ENCODE data around the gene UST. TPM values are rescaled to one million over a fixed set of nuclear protein-coding genes. Genes with fewer than 3 reads are reported as not detected.

UST gene
- total and polyA plus RNA-seq, 9 of the 15 experiments (the other 6 are each of a cell fraction or from before 2014, with no cell fraction given): 0.04 to 0.10 TPM; not detected in 7

DNA sequence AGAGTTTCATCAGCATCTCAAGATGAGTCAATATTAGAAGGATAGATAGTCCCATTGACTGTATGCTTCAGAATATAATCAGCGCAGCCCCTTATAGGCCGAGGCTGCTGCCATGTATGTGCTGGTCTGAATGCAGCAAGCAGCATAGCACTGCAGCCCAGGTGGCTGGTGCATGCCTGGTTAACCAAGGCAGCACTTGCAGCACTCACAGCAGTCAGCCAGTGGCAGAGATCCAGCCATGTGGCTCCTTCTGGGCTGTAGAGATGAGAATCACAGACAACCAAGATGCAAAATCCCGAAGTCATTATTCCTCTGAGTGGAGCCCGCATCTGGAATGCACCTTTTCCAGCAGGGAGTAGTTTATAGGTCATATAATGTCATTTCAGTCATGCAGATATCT lies 251.9 kb downstream of the UST start:
- FAIRE-seq (no peak), ATAC-seq (no peak), DNase-seq (ENCODE audit: extremely low read depth in 1 of 4, low spot score in 3 of 4) (no peak)
- H3K27ac ChIP-seq (ENCODE audit: extremely low read depth, low read depth, low read length): no peak overlapping the region
- CTCF ChIA-PET (ENCODE audit: low intra/inter-chr PET ratio): no interaction called here
- WGBS (ENCODE audit: insufficient coverage, low coverage, missing lambda C conversion rate): 0% methylated on average over 4 of the region's 4 CpGs
- no peaks in the 10 kb centered on the region for H3K36me3 ChIP-seq (ENCODE audit: control insufficient read depth, insufficient read depth, low read length)
- no peaks in the 10 kb centered on the region for H4K20me1 ChIP-seq (replicated peaks; ENCODE audit: control insufficient read depth, insufficient read depth, low read length)
- no peak overlapping the region for H2AFZ ChIP-seq (ENCODE audit: low read depth, low read length)
- no peaks in the 10 kb centered on the region for H3K4me1 ChIP-seq (replicated peaks in 1 of 2; ENCODE audit: control insufficient read depth in 2 of 2, insufficient read depth in 2 of 2, low read length in 2 of 2)
- H3K9me3 ChIP-seq (replicated peaks; ENCODE audit: control insufficient read depth, insufficient read depth, low read depth, low read length): no peaks in the 10 kb centered on the region
- no peaks in the 10 kb centered on the region for H3K9me1 ChIP-seq (ENCODE audit: control insufficient read depth, insufficient read depth, low read length)
- TF ChIP-seq, protein P1, sequence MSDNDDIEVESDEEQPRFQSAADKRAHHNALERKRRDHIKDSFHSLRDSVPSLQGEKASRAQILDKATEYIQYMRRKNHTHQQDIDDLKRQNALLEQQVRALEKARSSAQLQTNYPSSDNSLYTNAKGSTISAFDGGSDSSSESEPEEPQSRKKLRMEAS (CRISPR knock-in tag; IDR thresholded peaks at IDR 0.05): no peak
- TF ChIP-seq KDM2B (CRISPR knock-in tag; IDR thresholded peaks at IDR 0.05) (no peak), ZC3H8 (IDR thresholded peaks at IDR 0.05) (no peak), HSF4 (CRISPR knock-in tag; IDR thresholded peaks at IDR 0.05; ENCODE audit: borderline replicate concordance) (no peak), U2AF2 (optimal IDR thresholded peaks at IDR 0.05; ENCODE audit: low read depth, low read length) (no peak), RCOR1 (IDR thresholded peaks at IDR 0.05; ENCODE audit: borderline replicate concordance in 1 of 2, low read depth in 2 of 2, low read length in 2 of 2) (no peak), ZNF143 (CRISPR knock-in tag; IDR thresholded peaks at IDR 0.05) (no peak)
- TF ChIP-seq, protein P2, sequence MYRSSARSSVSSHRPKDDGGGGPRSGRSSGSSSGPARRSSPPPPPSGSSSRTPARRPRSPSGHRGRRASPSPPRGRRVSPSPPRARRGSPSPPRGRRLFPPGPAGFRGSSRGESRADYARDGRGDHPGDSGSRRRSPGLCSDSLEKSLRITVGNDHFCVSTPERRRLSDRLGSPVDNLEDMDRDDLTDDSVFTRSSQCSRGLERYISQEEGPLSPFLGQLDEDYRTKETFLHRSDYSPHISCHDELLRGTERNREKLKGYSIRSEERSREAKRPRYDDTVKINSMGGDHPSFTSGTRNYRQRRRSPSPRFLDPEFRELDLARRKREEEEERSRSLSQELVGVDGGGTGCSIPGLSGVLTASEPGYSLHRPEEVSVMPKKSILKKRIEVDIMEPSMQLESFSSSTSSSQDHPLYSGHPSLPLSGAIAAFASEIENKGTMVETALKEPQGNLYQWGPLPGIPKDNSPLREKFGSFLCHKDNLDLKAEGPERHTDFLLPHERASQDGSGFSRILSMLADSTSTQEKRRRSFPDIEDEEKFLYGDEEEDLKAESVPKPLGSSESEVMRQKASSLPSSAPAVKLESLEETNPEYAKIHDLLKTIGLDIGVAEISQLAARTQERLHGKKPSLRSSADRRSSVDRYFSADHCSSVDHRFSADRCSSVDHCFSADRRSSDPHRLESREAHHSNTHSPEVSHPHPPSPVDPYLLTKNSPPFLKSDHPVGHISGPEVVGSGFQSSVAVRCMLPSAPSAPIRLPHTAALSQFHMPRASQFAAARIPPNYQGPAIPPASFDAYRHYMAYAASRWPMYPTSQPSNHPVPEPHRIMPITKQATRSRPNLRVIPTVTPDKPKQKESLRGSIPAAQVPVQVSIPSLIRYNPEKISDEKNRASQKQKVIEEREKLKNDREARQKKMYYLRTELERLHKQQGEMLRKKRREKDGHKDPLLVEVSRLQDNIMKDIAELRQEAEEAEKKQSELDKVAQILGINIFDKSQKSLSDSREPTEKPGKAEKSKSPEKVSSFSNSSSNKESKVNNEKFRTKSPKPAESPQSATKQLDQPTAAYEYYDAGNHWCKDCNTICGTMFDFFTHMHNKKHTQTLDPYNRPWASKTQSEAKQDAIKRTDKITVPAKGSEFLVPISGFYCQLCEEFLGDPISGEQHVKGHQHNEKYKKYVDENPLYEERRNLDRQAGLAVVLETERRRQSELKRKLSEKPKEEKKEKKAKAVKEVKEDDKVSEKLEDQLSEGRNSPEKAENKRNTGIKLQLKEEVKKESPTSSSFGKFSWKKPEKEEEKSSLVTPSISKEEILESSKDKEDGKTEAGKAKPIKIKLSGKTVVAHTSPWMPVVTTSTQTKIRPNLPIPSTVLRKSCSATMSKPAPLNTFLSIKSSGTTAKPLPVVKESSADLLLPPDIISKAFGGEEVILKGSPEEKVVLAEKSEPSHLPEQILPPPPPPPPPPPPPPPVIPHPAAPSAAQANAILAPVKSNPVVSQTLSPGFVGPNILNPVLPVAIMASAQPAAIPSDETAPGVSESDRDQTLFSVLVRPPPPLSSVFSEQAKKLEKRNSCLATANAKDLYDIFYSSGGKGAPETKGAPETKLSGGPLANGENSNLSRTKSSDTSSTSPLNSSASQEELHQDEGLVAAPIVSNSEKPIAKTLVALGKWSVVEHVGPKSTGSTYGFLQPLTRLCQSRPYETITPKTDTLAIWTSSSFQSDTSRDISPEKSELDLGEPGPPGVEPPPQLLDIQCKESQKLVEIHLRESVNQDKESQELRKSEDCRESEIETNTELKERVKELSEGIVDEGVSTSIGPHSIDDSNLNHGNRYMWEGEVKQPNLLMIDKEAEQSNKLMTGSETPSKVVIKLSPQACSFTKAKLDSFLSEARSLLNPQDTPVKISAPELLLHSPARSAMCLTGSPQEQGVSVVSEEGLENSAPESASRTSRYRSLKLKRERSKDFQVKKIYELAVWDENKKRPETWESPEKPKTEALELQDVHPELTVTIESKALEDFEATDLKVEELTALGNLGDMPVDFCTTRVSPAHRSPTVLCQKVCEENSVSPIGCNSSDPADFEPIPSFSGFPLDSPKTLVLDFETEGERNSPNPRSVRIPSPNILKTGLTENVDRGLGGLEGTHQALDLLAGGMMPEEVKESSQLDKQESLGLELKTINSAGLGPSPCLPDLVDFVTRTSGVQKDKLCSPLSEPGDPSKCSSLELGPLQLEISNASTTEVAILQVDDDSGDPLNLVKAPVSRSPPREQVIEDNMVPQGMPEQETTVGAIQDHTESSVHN (IDR thresholded peaks at IDR 0.05; ENCODE audit: borderline replicate concordance in 1 of 2, low read depth in 1 of 2): no peak
- TF ChIP-seq, protein P3, sequence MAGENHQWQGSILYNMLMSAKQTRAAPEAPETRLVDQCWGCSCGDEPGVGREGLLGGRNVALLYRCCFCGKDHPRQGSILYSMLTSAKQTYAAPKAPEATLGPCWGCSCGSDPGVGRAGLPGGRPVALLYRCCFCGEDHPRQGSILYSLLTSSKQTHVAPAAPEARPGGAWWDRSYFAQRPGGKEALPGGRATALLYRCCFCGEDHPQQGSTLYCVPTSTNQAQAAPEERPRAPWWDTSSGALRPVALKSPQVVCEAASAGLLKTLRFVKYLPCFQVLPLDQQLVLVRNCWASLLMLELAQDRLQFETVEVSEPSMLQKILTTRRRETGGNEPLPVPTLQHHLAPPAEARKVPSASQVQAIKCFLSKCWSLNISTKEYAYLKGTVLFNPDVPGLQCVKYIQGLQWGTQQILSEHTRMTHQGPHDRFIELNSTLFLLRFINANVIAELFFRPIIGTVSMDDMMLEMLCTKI (IDR thresholded peaks at IDR 0.05; ENCODE audit: partially characterized antibody): no peak
- TF ChIP-seq, protein P4, sequence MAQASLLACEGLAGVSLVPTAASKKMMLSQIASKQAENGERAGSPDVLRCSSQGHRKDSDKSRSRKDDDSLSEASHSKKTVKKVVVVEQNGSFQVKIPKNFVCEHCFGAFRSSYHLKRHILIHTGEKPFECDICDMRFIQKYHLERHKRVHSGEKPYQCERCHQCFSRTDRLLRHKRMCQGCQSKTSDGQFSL (CRISPR knock-in tag; IDR thresholded peaks at IDR 0.05): no peak
- TF ChIP-seq, protein P4 (tag; IDR thresholded peaks at IDR 0.05): no peak
- POLR2A ChIA-PET: no interaction called here
- no peak overlapping the region for H3K9ac ChIP-seq (ENCODE audit: insufficient read depth in 1 of 2, low read depth in 2 of 2, low read length in 2 of 2)
- no peak overlapping the region for H3K4me3 ChIP-seq
- H3K4me2 ChIP-seq (ENCODE audit: insufficient read depth, low read length): no peak overlapping the region
- BruUV-seq (replicated peaks): no TSS peak
- in situ Hi-C loops (cut with MboI) (no loop called here), intact Hi-C loops (cut with micrococcal nuclease) (no loop called here)
- no peaks in the 10 kb centered on the region for H3K27me3 ChIP-seq (ENCODE audit: control insufficient read depth in 2 of 2, insufficient read depth in 2 of 2, low read length in 2 of 2)
- H3K79me2 ChIP-seq (ENCODE audit: control insufficient read depth, insufficient read depth, low read length): no peaks in the 10 kb centered on the region
